GM18909 (cell line): ENCODE data around the gene UBLCP1.
"Not testable (repeated sequence)": the region's sequence is repeated elsewhere in the genome, so short reads cannot be mapped to it uniquely, and the experiment has no call there.

Source experiments
- ATAC-seq: cut with Tn5 transposase; IDR thresholded peaks from one replicate; pipeline ENCODE4 v1.9.1; 2021; ENCODE audit warnings: mild to moderate bottlenecking; ENCODE audit not compliant: unreplicated experiment, poor library complexity

UBLCP1 gene, protein sequence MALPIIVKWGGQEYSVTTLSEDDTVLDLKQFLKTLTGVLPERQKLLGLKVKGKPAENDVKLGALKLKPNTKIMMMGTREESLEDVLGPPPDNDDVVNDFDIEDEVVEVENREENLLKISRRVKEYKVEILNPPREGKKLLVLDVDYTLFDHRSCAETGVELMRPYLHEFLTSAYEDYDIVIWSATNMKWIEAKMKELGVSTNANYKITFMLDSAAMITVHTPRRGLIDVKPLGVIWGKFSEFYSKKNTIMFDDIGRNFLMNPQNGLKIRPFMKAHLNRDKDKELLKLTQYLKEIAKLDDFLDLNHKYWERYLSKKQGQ

DNA sequence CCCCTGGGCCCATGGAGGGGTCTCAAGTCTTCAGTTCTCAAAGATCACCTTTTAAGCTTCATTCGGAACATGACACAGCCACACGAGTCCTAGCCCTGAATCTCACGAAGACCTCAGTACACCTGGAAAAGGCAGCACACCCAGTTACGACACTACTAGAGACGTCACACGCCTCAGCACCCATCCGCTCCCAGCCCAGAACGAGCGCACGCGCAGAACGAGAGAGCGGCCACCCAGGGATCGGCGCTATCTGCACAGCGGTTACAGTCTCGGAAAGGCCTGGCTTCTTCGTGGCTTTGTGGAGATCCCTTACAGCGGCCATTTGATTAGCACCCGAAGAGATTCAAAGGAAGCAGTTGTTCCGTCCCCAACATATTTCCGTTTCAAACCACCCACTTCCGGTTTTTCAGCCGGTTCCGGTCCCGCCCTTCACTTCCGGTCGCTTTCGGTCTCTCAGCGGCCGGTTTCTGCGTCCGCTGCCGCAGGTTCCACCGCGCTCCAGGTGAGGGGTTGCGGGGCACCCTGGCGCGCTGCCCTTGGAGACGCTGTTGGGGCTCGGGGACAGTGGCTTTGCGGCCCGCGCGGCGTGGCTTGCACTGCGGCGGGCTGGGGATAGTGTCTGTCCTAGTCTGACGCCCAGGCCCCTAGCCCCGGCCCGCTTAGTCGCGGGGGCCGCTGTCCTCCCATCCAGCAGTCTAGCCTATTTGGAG, at the start of gene UBLCP1:
Gene UBLCP1 (plus strand): TSS at position 432 of the 710 bp plus-strand sequence. CDS start 5,626 bp downstream, outside the sequence.
- ATAC-seq, result peak; percentile 94

DNA sequence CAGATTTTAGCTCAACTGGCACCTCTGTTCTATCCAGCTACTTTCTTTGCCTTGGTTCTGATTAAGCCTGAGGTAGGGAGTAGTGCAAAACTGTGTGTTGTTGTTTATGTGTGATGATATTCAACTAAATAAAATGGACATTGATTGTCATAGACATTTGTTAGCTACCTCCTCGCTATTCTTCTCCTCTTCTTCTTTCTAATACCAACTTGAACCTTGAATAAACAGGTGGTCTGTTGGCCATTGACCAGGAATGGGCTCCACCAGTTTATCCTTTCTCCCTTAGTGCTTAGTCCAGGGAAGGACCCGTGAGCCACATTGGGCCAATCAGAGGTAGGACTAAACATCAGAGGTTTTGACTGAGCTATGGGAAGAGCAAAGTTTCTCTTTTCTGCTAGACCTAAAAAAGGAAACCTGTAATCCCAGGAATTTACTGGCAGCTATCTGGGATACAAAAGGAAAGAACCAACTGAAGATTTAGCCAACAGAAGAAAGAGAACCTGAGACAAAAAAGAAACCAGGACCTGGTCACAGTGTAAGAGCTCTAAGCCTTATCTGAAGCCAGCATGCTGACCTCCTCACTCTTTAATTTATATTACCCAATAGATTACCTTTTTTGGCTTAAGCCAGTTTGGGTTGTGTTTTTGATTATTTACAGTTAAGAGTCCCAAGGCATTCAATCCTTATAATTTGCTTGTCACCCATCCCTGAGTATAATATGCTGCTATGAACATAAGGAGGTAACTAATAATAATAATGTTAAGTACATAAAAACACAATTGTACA, 48.4 kb upstream of the UBLCP1 start:
- ATAC-seq, result no peak

DNA sequence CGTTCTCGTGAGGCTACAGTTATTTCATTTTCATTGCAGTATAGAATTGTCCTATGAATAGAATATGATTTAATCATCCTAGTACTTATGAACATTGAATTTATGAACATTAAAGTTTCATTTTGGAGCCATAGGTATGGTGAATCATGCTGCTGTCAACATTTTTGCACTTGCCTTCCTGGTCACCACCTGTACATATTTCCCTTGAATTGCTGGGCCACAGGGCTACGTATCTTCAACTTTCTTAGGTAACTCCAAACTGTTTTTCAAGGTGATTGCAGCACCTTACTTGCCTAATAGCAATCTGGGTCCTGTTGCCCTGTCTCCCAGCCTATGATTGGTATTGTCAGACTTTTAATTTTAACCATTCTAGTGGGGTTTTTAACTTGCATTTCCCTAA, 47.2 kb upstream of the UBLCP1 start:
- ATAC-seq, result no peak

DNA sequence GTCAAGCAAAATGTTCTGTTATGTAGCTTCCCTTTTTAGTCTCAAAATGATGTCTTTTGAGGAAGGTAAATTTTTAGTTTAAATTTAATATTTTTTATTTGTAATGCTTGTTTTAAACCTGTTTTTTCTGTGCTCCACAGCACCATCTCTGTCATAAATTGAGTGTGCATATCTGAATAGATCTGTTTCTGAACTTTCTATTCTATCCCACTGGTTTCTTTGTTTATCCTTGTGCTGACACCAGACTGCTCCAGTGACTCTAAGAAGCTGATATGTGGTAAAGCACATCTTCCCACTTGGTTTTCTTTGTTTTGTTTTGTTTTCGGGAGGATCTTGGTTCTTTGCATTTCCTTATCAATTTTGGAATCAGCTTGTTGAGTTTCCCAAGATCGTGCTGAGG, 46.6 kb upstream of the UBLCP1 start:
- no peak for ATAC-seq

DNA sequence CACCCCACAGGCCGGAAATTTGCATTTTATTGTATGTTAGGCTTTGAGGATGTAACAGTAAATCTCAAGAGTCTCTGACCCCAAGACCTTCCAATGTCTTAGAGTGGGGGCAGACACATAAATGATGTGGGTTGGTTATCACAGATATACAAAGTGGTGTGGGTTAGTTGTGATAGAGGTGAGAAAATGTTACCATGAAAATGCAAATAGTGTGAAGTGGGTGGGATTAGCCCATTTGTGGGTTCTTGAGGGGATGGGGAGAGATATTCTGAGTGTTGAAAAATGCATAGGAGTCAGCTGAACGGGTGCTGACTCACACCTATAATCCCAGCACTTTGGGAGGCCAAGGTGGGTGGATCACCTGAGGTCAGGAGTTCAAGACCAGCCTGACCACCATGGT, 45.9 kb upstream of the UBLCP1 start:
- ATAC-seq, result no peak

DNA sequence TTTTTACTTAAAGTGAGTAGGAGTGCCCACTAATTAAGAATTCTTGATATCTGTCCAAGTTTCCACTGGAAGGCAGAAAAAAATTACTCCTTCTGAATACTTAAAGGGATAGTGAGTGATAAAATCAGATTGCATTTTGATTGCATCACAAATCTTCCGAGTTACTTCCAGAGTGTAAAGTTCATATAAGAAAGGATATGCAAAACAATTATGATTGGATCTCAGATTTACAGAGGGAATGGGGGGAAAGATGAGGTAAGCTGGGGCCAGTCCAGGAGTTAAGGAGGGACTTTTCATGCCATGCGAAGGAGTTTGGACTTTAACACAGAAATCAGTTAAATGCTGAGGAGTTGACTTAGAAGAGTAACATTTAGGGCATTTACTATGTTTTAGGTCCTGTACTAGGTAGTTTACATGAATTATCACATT, 44.5 kb upstream of the UBLCP1 start:
- no peak for ATAC-seq

DNA sequence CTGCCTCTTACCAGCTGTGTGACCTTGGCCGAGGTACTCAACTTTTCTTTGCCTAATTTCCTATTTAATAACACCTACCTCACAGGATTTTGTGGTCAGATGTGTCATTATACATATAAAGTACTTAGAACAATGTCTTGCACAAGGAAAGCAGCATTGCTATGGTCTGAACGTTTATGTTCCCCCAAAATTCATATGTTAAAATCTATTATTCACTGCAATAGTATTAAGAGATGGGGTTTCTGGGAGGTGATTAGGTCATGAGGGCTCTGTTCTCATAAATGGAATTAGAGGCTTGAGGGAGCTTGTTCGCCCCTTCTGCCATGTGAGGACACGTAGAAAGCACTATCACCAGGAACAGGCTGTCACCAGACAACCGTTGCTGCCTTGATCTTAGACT, 42.9 kb upstream of the UBLCP1 start:
- ATAC-seq, result no peak

DNA sequence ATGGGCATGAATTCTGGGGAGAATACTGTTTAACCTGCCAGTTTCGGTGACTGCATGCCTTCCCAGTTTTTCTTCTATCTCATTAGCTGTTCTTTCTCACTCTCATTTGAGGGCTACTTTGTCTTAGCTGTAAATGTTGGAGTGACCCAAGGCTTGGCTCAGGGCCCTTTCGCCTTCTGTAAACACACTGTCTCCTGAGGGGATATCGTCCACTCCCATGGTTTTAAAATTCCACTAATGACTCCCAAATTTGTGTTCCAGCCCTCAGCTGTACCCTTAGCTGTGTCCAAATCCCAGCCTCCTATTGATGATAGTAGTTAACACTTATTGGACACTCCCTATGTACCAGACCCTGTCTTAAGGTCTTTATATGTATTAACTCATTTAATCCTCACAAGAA, 39.6 kb upstream of the UBLCP1 start:
- no peak for ATAC-seq

DNA sequence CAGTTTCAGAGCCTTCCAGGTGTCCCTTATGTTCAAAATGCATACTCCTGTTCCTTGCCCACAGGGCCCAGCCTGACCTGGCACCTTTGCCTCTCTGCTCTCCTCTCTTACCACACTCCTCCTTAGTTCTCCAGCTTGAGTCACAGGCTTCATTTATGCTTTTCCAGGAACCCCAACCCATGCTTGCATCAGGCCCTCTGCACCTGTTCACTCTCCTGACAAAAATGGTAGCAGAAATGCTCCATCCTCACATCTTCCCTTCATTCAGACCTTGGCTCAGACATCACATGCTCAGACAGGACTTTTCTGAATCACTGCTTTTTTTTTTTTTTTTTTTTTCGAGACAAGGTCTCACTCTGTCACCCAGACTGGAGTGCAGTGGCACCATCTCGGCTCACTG, 38.6 kb upstream of the UBLCP1 start:
- no peak for ATAC-seq

DNA sequence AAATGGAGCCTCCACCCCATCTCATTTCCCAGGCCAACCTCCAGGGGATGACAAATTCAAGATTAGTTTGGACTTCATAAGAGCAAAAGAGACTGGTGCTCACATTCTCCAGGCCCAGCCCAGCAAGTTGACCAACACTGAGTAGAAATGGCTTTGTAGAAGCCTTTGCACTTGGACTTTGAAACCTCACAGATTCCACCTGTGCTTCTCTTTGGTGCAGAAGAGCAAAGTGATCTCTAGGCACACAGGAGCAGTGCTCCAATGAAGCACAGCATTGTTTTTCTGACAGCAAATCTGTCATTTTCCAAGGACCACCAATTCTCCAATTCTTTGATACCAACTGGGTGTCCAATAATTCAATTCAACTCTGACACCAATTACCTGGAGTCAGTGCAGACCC, 36.6 kb upstream of the UBLCP1 start:
- ATAC-seq, result no peak

DNA sequence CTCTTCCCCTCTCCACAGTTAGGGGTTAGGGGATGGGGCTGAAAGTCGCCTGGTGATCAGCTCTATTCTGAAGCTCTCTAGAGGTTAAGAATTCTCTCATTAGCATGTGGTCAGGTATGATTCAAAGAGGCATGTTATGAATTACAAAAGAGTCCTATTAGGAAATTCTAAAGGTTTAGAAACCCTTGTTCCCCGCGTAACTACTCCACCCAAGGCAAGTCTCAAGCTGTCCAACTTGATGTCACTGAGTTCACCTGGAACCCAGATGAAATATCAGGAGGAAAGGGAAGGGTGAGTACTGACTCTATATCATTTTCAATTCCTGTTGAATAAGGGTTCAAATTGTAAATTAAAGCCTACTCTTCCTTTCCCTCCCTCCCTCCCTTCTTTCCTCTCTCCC, 35.6 kb upstream of the UBLCP1 start:
- no peak for ATAC-seq

DNA sequence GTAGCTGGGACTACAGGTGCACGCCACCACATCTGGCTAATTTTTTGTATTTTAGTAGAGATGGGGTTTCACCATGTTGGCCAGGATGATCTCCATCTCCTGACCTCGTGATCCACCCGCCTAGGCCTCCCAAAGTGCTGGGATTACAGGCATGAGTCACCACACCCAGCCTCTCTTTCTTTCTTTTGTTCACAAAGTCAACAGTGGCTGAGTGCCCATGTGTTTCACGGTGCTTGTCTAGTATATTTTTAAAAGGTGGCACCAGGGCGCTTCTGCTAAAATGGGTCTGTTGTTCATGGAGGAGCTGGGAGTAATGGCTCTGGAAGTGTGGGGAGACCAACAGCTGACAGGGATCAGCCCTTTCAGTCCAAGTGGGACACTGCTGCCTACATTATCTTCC, 35.0 kb upstream of the UBLCP1 start:
- not testable (repeated sequence) for ATAC-seq

DNA sequence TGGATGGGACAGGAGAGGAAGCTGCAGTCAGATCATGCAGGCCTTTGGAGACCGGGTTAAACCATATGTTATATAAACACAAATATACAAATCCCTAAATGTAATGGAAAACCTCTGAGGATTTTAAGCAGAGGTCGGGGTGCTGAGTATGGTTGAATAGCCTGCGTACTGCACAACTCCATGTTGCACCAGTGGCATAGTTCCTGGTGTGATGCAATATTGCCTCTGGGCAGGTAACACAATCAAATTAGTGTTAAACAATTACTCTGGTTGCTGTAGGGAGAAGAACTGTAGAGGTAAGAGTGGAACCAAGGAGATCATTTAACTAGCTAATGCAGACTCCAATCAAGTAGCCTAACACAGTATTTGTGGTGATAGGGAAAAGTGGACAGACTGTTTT, 32.4 kb upstream of the UBLCP1 start:
- no peak for ATAC-seq

DNA sequence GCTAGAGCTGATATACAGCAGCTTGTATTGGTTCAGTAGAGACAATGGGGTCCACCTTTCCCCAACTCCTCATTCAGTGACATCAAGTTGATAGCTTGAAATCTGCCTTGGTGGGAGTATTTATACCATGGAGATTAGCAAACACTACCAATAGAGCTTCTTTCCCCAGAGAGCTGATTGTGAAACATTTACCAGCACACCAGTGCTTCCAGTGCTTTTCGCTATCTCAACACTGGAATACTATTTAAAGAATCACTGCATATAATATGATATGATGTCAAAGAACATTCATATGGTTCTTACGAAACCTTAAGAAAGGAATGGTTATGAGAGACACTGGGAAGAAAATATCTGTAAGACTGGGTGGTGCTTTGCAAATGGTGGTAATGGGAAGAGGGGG, 31.9 kb upstream of the UBLCP1 start:
- no peak for ATAC-seq

DNA sequence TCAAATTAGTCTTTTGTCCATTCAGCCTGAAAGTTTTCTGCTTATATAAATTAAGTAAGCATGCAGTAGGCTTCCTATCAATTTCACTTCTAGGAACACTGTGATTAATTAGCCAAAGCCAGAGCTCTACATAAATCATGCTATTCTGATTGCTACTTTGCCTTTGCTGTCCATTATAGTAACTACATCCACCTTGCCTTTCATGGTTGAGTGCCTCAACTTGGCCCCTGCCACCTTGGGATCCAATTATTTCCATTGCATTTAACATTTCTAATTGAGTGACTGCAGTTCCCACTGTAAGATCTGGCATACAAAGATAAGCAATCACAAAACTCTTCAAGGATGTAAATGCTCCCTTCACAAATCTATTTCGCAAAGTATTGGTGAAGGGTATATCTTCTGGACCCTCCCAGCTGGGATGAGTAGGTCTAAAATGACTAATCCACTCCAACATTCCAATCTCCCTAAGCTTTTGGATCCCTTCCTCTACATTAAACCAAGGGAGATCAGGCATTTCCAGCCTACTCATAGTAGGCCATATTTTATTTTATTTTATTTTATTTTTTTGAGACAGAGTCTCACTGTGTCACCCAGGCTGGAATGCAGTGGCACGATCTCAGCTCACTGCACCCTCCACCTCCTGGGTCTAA, 27.1 kb upstream of the UBLCP1 start:
- not testable (repeated sequence) for ATAC-seq

DNA sequence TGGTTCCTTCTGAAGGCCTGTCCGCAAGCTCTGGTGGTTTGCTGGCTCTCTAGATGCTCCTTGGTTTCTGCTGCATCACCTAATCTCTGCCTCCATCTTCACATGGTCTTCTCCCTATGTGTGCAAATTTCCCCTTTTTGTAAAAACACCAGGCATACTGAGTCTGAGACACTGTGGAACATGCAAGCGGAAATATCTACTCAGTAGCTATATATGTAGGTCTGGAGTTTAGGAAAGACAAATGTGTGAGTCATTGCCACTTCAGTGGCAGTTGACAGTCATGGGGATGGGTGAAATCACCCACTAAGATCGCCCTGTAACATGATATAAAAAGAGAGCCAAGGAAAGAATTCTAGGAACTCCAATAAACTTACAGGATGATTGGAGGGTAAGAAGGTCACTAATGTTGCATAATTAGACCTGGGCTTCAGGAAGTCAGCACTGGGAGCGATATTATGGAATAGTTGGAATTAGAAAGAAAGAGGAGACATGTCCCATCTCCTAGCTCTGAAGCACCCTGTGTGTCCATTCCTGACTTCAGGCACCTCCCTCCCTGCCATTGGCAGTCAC, 22.7 kb upstream of the UBLCP1 start:
- ATAC-seq, result no peak

DNA sequence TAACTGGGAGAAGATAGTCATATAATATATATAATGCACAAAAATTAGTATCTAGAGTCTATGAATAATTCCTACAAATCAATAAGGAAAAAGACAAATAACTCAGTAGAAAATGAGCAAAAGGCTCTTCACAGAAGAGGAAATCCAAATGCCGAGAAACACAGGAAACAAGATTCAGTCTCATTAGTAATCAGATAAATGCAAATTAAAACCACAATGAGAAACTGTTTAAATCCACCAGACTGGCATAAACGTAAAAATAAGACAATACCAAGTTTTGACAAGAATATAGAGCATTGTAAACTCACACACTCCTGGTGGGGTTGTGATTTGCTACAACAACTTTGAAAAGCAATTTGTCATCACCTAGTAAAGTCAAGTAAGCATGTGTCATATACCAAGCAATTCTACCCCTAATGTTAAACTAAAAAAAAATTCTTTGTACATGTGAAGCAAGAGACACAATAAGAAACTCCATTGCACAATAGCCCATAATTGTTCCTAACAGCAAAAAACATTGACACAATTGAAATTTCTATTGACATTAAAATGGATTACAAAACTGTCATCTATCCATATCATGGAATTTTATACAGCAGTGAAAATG, 21.0 kb upstream of the UBLCP1 start:
- no peak for ATAC-seq

DNA sequence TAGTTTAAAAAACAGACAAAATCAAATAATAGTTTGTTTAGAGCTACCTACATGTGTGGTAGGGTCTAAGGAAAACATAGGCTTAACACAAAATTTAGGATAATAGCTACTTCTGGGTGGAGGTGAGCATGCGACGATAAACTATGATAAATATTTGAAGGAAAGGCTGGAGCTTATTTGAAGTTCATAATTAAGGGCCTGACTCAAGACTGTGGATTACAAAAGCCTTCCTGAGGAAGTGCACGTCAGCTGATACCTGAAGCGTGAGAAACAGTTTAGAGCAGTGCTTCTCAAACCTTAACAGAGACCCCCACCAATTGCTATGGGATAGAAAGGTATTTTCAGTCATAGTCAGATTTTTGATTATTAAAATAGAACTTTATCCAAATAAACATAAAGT, 20.4 kb upstream of the UBLCP1 start:
- ATAC-seq, result no peak

DNA sequence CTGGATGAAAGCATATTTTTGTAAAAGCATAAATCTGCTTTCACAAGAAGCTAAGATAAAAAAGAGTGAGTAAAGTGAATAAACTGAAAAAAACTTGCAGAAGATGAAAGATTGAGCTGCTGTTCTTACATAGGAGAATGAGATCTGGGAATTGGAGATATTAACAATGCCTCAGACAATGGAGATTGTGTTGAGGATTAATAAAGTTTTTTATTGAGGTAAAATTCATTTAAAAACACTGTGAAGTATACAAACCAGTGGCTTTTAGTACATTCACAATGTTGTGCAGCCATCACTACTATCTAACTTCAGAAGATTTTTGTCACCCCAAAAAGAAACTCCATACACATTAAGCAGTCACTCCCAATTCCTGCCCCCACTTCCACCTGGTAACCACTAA, 19.7 kb upstream of the UBLCP1 start:
- ATAC-seq, result no peak

DNA sequence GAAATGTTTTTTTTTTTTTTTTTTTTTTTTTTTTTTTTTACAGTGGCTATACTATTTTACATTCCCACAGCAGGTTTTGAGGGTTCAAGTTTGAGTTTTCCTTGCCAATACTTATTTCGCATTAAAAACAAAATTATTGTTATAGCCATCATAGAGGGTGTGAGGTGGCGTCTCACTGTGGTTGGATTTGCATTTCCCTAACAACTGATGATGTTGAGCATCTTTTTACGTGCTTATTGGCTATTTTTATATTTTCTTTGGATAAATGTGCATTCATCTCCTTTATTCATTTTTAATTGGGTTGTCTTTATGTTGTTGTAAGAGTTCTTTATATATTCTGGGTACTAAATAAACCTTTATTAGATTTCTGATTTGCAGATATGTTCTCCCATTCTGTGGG, 18.9 kb upstream of the UBLCP1 start:
- no peak for ATAC-seq
